ENCODE data around the gene STK39. TPM values are rescaled to one million over a fixed set of nuclear protein-coding genes. Genes with fewer than 3 reads are reported as not detected.
A peak's percentile ranks its signal among the peaks of the same experiment; 100 is the strongest.

Gene STK39
- total and polyA plus RNA-seq, 11 donors: 13.1 to 40.1 (median 21.5) TPM

GRCh38 chr2:168290391-168290790 lies 43.0 kb upstream of the STK39 start:
- WGBS, 4 donors: 61 to 74% (median 69%) methylated on average over 7 of the region's 7 CpGs
- H3K4me3 ChIP-seq: no peak overlapping the region
- TF ChIP-seq POLR2A (IDR thresholded peaks at IDR 0.05) (no peak), CTCF (IDR thresholded peaks at IDR 0.05) (no peak)
- no peaks in the 10 kb centered on the region for H3K4me1 ChIP-seq
- ATAC-seq (peak in 1 of 4 donors; percentile 46), DNase-seq (no peak)
- no peaks in the 10 kb centered on the region for H3K27me3 ChIP-seq
- H3K36me3 ChIP-seq: no peaks in the 10 kb centered on the region
- no peaks in the 10 kb centered on the region for H3K9me3 ChIP-seq
- H3K27ac ChIP-seq: no peak overlapping the region
- intact Hi-C loops (cut with DNase I): no loop called here

GRCh38 chr2:168289880-168290279 lies 42.5 kb upstream of the STK39 start:
- Histone ChIP-seq H3K27me3 (no peaks in the 10 kb centered on the region), H3K4me3 (no peak overlapping the region), H3K27ac (no peak overlapping the region), H3K36me3 (no peaks in the 10 kb centered on the region), H3K9me3 (no peaks in the 10 kb centered on the region), H3K4me1 (no peaks in the 10 kb centered on the region)
- WGBS, 4 donors: 84 to 90% (median 88%) methylated on average over 6 of the region's 6 CpGs
- TF ChIP-seq POLR2A (IDR thresholded peaks at IDR 0.05) (no peak), CTCF (IDR thresholded peaks at IDR 0.05) (no peak)
- no peak for DNase-seq
- intact Hi-C loops (cut with DNase I): no loop called here
- no peak for ATAC-seq

GRCh38 chr2:168286535-168286934 lies 39.1 kb upstream of the STK39 start:
- no peak overlapping the region for H3K27ac ChIP-seq
- 52 to 95% (median 75%) methylated on average over 2 of the region's 2 CpGs for WGBS, 4 donors
- no peak for TF ChIP-seq POLR2A (IDR thresholded peaks at IDR 0.05)
- no peak for TF ChIP-seq CTCF (IDR thresholded peaks at IDR 0.05)
- no peaks in the 10 kb centered on the region for H3K36me3 ChIP-seq
- no peak overlapping the region for H3K4me3 ChIP-seq
- no peak for ATAC-seq
- H3K9me3 ChIP-seq: no peaks in the 10 kb centered on the region
- intact Hi-C loops (cut with DNase I): no loop called here
- peaks cover 0 to 7% (median 0%) of the 10 kb centered on the region in 12 donors for H3K4me1 ChIP-seq
- no peak for DNase-seq
- H3K27me3 ChIP-seq: no peaks in the 10 kb centered on the region

GRCh38 chr2:168278424-168278888 lies 31.1 kb upstream of the STK39 start:
- Histone ChIP-seq H3K9me3 (no peaks in the 10 kb centered on the region), H3K27ac (no peak overlapping the region), H3K27me3 (no peaks in the 10 kb centered on the region), H3K4me1 (peaks cover 0 to 6% (median 0%) of the 10 kb centered on the region in 12 donors), H3K4me3 (no peak overlapping the region), H3K36me3 (no peaks in the 10 kb centered on the region)
- ATAC-seq (no peak), DNase-seq (no peak)
- 86 to 96% (median 92%) methylated on average over 5 of the region's 5 CpGs for WGBS, 4 donors
- TF ChIP-seq POLR2A (IDR thresholded peaks at IDR 0.05) (no peak), CTCF (IDR thresholded peaks at IDR 0.05) (no peak)
- intact Hi-C loops (cut with DNase I): no loop called here

Measured in heart left ventricle (tissue), 16 donors.